GM18508 (cell line): Measurements from ENCODE around the gene ANK3.
"Not testable (repeated sequence)": the region's sequence is repeated elsewhere in the genome, so short reads cannot be mapped to it uniquely, and the experiment has no call there.

Experiments used
- ATAC-seq: cut with Tn5 transposase; IDR thresholded peaks from one replicate; pipeline ENCODE4 v1.9.1; 2021; ENCODE audit warnings: moderate number of reproducible peaks; ENCODE audit not compliant: insufficient read depth, unreplicated experiment

ANK3 gene

GRCh38 chr10:60069311-60069710, 320.4 kb downstream of the ANK3 start:
- ATAC-seq, result no peak

DNA sequence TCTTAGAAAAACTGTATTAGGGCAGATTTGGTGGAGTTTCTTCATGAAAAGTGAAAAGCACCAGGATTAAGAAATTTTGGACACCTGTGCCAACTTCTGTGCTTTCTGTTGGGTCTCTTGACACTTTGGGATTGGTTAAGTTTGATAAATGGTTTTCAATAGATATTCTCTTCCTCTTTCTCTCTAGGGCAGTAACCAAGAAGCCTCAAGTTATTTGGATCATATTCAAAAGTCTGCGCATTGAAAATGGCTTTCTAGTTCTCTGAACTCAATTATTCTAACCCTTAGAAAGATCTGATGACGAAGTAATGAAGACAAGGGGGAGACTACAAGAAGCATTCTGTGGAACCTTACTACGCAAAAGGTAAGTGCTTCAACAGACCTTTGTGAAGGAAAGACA, 339.3 kb downstream of the ANK3 start:
- no peak for ATAC-seq

- no peak for ATAC-seq
Observed at GRCh38 chr10:60048091-60048501, 341.6 kb downstream of the ANK3 start.

GRCh38 chr10:60045571-60045970, 344.1 kb downstream of the ANK3 start:
- no peak for ATAC-seq

- ATAC-seq, result no peak
Observed at GRCh38 chr10:60044971-60045370, 344.7 kb downstream of the ANK3 start.

GRCh38 chr10:60044242-60044641, 345.4 kb downstream of the ANK3 start:
- no peak for ATAC-seq

DNA sequence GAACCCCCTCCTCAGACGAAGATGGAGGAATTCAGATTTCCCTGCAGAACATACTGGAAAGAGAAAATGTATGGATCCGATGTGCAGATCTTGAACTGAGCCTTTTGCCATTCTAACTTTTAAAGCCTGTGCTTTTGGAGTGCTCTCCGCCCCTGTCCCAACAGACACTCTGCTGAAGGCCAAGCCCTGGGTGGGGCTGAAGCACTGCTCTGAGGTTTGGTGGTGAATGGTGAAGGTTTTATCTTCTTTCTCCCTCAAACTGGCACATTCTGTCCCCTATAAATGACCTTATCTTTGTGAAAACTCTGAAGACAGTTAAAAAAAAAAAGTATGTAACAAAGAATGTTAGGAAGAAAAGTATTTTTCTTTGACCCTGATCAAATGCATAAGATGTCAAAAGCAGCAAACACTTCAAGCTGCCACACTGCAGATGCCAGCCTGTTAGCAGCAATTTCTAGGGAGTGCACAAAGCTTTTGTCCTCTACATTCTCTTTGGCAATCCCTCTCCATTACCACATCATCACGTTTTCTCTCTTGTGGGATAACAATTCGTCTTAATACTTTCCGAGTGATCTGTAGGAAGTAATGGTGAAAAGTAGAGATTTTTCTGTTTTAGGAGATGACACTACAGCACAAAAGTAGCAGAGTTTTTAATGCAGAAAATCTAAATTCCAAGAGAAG, 346.0 kb downstream of the ANK3 start:
- ATAC-seq, result no peak

DNA sequence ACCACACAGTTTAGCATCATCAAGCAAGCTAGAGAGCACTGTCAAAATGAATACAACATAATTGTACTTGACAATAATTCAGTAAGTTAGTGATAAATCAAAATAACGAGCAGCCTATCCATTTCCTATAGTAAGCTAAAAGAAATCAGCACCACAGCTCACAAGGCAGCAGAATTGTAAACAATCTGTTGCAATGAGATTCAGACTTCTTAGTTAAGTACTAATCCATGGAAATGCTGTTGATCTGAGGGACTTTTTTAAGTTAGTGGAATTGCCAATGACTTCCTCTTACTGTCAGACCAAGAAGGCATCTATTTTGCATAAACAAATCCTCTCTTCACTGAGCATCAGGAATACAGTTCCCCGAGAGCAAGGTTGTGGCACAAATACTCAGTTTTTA, 346.8 kb downstream of the ANK3 start:
- no peak for ATAC-seq

GRCh38 chr10:60042262-60042661, 347.4 kb downstream of the ANK3 start:
- ATAC-seq, result no peak

GRCh38 chr10:60041489-60042133, 348.1 kb downstream of the ANK3 start:
- no peak for ATAC-seq

GRCh38 chr10:60040014-60040662, 349.5 kb downstream of the ANK3 start:
- ATAC-seq, result no peak

DNA sequence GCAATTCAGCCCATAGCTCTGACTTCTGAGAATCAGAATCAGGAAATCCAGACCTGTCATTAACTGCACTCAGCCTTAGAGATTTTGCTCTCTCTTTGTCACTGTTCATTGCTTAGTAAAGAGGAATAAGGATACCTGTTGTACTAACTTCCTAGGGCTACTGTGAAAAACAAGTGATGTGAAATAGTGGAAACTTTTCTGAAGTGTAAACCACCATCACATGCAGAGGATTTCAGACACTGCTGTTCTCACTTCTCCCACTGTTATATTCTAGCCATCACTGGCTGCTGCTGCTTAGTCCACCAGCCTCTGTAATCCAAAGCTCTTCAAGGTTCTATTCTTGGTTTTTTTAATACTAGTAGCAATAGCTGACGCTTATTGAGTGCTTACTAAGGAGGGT, 353.7 kb downstream of the ANK3 start:
- ATAC-seq, result no peak

DNA sequence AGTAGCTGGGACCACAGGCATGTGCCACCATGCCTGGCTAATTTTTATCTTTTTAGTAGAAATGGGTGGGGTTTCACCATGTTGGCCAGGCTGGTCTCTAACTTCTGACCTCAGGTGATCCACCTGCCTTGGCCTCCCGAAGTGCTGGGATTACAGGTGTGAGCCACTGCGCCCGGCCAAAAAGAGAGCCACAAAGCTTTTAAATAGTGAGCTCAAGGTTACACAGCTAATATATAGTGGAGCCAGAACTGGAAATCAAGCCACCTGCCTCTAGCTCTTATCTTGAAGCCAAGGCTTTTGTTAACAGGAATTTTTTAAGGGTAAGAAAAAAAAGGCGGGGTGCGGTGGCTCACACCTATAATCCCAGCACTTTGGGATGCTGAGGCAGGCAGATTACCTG, 354.3 kb downstream of the ANK3 start:
- ATAC-seq, result not testable (repeated sequence)

DNA sequence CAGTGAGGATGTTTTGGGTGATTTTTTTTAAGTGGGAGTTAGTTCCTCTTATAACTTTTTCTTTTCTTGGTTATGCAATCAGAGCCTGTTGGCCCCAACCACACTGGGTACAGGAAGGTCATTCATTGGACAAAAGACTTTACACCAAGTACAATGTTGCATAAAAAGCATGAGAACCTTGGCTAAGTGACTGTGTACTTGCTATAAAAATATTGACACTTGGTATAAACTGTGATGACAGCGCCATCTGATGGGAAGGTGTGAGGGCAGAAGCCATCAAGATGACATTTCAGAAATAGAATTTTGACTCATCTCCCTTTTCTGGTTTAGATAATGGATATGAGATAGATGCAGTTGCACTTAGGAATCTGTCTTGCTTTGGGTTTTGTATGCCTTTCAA, 357.0 kb downstream of the ANK3 start:
- peak; percentile 41 for ATAC-seq

DNA sequence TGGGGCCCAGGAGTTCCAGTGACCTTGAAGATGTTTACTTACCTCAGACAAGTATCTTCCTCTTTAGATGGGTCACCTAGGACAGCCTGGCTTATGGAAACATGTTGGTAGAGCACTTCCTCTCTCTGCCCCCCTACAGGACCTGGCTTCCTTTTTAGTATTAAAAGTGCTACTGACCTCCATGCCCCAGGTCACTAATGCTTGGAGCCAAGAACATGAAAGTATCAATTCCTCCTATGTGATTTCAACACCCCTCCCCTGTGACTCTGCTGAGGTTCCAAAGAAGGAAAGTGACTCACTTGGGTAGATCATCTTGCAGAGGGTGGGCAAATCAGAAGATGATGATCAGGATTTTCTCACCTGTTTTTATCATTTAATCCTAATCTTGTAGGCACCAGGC, 358.0 kb downstream of the ANK3 start:
- ATAC-seq, result peak; percentile 58

DNA sequence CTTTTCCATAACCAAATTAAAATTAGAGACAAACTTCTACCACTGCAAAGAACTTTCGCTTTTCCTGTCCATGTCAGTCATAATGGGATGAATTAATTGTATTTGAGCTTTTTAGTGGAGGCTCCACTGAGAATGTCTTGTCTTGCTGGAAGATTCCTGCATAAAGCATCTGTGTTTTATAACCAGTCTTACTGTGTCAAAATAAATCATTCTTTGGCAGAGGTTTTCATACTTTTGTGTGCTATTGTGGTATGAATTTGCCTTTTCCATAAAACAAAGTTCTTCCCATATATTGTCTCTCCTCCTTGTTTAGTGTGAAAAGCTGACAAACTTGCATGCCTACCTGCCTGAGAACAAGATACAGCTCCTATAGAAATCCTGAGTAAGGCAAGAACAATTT, 358.5 kb downstream of the ANK3 start:
- ATAC-seq, result no peak

GRCh38 chr10:60029475-60029874, 360.2 kb downstream of the ANK3 start:
- ATAC-seq, result no peak

- no peak for ATAC-seq
Observed at GRCh38 chr10:60028081-60028480, 361.6 kb downstream of the ANK3 start.

GRCh38 chr10:60025279-60025678, 364.4 kb downstream of the ANK3 start:
- no peak for ATAC-seq

DNA sequence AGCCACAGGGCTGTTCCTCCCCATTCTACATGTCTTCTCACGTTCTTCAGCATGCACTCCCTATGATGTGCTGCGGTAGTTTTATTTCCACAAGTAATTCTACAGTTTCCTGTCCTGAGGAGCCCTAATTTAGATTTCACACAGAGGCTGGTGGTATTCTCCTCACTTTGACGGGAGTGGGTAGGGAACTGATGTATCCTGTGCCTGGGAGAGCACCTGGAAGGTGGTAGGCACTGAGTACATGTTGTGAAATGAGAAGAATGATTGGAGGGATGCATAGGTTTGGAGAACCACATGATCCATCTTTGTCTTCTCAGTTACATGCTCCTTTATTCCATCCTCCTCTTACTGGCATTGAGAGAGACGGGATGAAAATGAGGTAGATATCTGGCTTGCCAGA, 365.2 kb downstream of the ANK3 start:
- ATAC-seq, result no peak

GRCh38 chr10:60023155-60023877, 366.4 kb downstream of the ANK3 start:
- ATAC-seq, result no peak
